ENCODE results near the gene DDIAS. TPM values are rescaled to one million over a fixed set of nuclear protein-coding genes. Genes with fewer than 3 reads are reported as not detected.

Gene DDIAS
- total and polyA plus RNA-seq, 9 of the 15 experiments (the other 6 are each of a cell fraction or from before 2014, with no cell fraction given): 9.4 to 27.2 (median 23.3) TPM

GRCh38 chr11:82901165-82901921 lies at the start of gene DDIAS (continued):
- TF ChIP-seq ZNF263 (CRISPR knock-in tag; IDR thresholded peaks at IDR 0.05; ENCODE audit: borderline replicate concordance) (0 out of 2 replicates have a peak, but pooled peaks have one; percentile 9), GMEB1 (CRISPR knock-in tag; IDR thresholded peaks at IDR 0.05) (peak; percentile 46; the same call in 1 of the 2 replicates), SRF (CRISPR knock-in tag; IDR thresholded peaks at IDR 0.05) (0 out of 4 replicates have a peak, but pooled peaks of 1 of the 2 experiments have one; percentile 32), L3MBTL2 (IDR thresholded peaks at IDR 0.05) (peak; percentile 87), VEZF1 (CRISPR knock-in tag; IDR thresholded peaks at IDR 0.05) (peak; percentile 78), ZNF143 (CRISPR knock-in tag; IDR thresholded peaks at IDR 0.05) (peak; percentile 36; the same call in 1 of the 2 replicates), TFAP4 (CRISPR knock-in tag; IDR thresholded peaks at IDR 0.05; ENCODE audit: borderline replicate concordance) (peak; percentile 78; the same call in 1 of the 2 replicates), ZNF212 (CRISPR knock-in tag; IDR thresholded peaks at IDR 0.05) (no peak), TCF7L2 (IDR thresholded peaks at IDR 0.05; ENCODE audit: low read depth, low read length) (peak; percentile 98), MNT (conservative IDR thresholded peaks at IDR 0.05) (peak; percentile 84 to 96), SAP30 (IDR thresholded peaks at IDR 0.05; ENCODE audit: borderline replicate concordance, insufficient read depth, low read depth, low read length, poor library complexity, severe bottlenecking) (peak; percentile 99), SIN3B (IDR thresholded peaks at IDR 0.05; ENCODE audit: low read depth) (0 out of 2 replicates have a peak, but pooled peaks have one; percentile 53), CC2D1A (IDR thresholded peaks at IDR 0.05) (0 out of 2 replicates have a peak, but pooled peaks have one; percentile 14), ZNF23 (CRISPR knock-in tag; IDR thresholded peaks at IDR 0.05) (no peak), RCOR1 (IDR thresholded peaks at IDR 0.05; ENCODE audit: borderline replicate concordance in 1 of 2, low read depth in 2 of 2, low read length in 2 of 2) (peak in 1 of 2 experiments; percentile 33; a peak in 1 of 4 replicates), MBD2 (IDR thresholded peaks at IDR 0.05; ENCODE audit: borderline replicate concordance, low read depth) (peak; percentile 95), JUND (IDR thresholded peaks at IDR 0.05; ENCODE audit: borderline replicate concordance, low read depth, low read length) (peak; percentile 99), JUND (tag; IDR thresholded peaks at IDR 0.05; ENCODE audit: borderline replicate concordance, low read depth, low read length) (no peak; the same call in 2 of the 3 replicates)
